Neural cell (in vitro differentiated cells): ENCODE measurements around the gene RASD2. TPM values are rescaled to one million over a fixed set of nuclear protein-coding genes. Genes with fewer than 3 reads are reported as not detected.

Experiments used
- H2AFZ ChIP-seq: fragments of 200-600, 300-800 bp; sonication (generic), shearing (Covaris generic); 2 replicates; pipeline ENCODE4 v1.6.0; 2014; ENCODE audit warnings: low read depth, mild to moderate bottlenecking, antibody characterized with exemption, low read length, moderate library complexity
- H3F3A ChIP-seq: fragments of 200-600 bp; shearing (Covaris generic); 2 replicates; pipeline ENCODE4 v1.6.1; 2016; ENCODE audit warnings: mild to moderate bottlenecking, moderate library complexity, mixed read lengths, antibody characterized with exemption, low read length; ENCODE audit not compliant: insufficient read depth, poor library complexity, severe bottlenecking
- H3K27ac ChIP-seq: fragments of 200-600, 300-800 bp; sonication (generic), shearing (Covaris generic); 2 replicates; pipeline ENCODE4 v1.5.1; 2014; ENCODE audit warnings: mild to moderate bottlenecking, low read length, moderate library complexity
- H3K27me3 ChIP-seq: fragments of 300-800, 200-600 bp; sonication (generic), shearing (Covaris generic); 2 replicates; pipeline ENCODE4 v1.6.0; 2014; ENCODE audit warnings: mild to moderate bottlenecking, low read depth, low read length, moderate library complexity; ENCODE audit not compliant: insufficient read depth
- H3K36me3 ChIP-seq: fragments of 300-800, 200-600 bp; sonication (generic), shearing (Covaris generic); 2 replicates; pipeline ENCODE4 v1.5.1; 2014; ENCODE audit warnings: mild to moderate bottlenecking, antibody characterized with exemption, low read length, moderate library complexity; ENCODE audit not compliant: insufficient read depth
- H3K4me2 ChIP-seq: fragments of 300-800, 200-600 bp; sonication (generic), shearing (Covaris generic); 2 replicates; pipeline ENCODE4 v1.6.0; 2014; ENCODE audit warnings: mild to moderate bottlenecking, low read length
- H3K4me3 ChIP-seq: fragments of 300-800, 200-600 bp; sonication (generic), shearing (Covaris generic); 2 replicates; pipeline ENCODE4 v1.5.1; 2014; ENCODE audit warnings: mild to moderate bottlenecking, low read length, moderate library complexity
- H3K79me2 ChIP-seq: fragments of 200-600 bp; shearing (Covaris generic); replicated peaks from 2 replicates; pipeline ENCODE4 v1.6.0; 2014; ENCODE audit warnings: mild to moderate bottlenecking, low read length, moderate library complexity; ENCODE audit not compliant: insufficient read depth
- H3K9ac ChIP-seq: fragments of 300-800, 200-600 bp; sonication (generic), shearing (Covaris generic); 2 replicates; pipeline ENCODE4 v1.6.1; 2016; ENCODE audit warnings: mild to moderate bottlenecking, low read length, mixed read lengths
- H3K9me2 ChIP-seq: fragments of 200-600 bp; shearing (Covaris generic); 2 replicates; pipeline ENCODE4 v1.6.1; 2016; ENCODE audit warnings: mild to moderate bottlenecking, low read length, mixed read lengths; ENCODE audit not compliant: insufficient read depth
- H3K9me3 ChIP-seq: fragments of 200-600, 300-800 bp; sonication (generic), shearing (Covaris generic); 2 replicates; pipeline ENCODE4 v1.6.1; 2016; ENCODE audit warnings: mild to moderate bottlenecking, mixed run types, low read length, moderate library complexity, mixed read lengths
- H4K20me1 ChIP-seq: fragments of 200-600 bp; shearing (Covaris generic); 2 replicates; pipeline ENCODE4 v1.6.1; 2016; ENCODE audit warnings: mild to moderate bottlenecking, mixed run types; ENCODE audit not compliant: insufficient read depth
- CTCF ChIP-seq: fragments of 450-650 bp; IDR thresholded peaks from 2 replicates; pipeline ENCODE4 v1.5.1; 2014; ENCODE audit warnings: antibody characterized with exemption, mild to moderate bottlenecking, moderate library complexity; ENCODE audit not compliant: poor library complexity, severe bottlenecking
- EP300 ChIP-seq: fragments of 450-650 bp; conservative IDR thresholded peaks from 2 replicates; pipeline ENCODE4 v1.6.1; 2014; ENCODE audit warnings: antibody characterized with exemption, mild to moderate bottlenecking, moderate library complexity; ENCODE audit not compliant: poor library complexity, severe bottlenecking
- EZH2 ChIP-seq: fragments of 200-600, 300-800 bp; shearing (Covaris generic), sonication (generic); IDR thresholded peaks from 2 replicates; pipeline ENCODE4 v1.6.1; 2014; ENCODE audit warnings: antibody characterized with exemption, low read length, borderline replicate concordance, mild to moderate bottlenecking; ENCODE audit not compliant: insufficient read depth, poor library complexity, severe bottlenecking
- MXI1 ChIP-seq: fragments of 450-650 bp; conservative IDR thresholded peaks from 2 replicates; pipeline ENCODE4 v1.6.1; 2014; ENCODE audit warnings: antibody characterized with exemption, mild to moderate bottlenecking; ENCODE audit not compliant: poor library complexity, severe bottlenecking
- POLR2AphosphoS5 ChIP-seq: IDR thresholded peaks from 2 replicates; pipeline ENCODE4 v1.6.1; 2012
- RAD21 ChIP-seq: fragments of 450-650 bp; conservative IDR thresholded peaks from 2 replicates; pipeline ENCODE4 v1.6.1; 2014; ENCODE audit warnings: antibody characterized with exemption, mild to moderate bottlenecking, moderate library complexity
- REST ChIP-seq: IDR thresholded peaks from 2 replicates; pipeline ENCODE4 v1.6.1; 2012; ENCODE audit warnings: borderline replicate concordance
- SMC3 ChIP-seq: fragments of 450-650 bp; conservative IDR thresholded peaks from 2 replicates; pipeline ENCODE4 v1.6.1; 2014; ENCODE audit warnings: antibody characterized with exemption, mild to moderate bottlenecking, moderate library complexity; ENCODE audit not compliant: poor library complexity
- TAF1 ChIP-seq: IDR thresholded peaks from 2 replicates; pipeline ENCODE4 v1.6.1; 2012; ENCODE audit warnings: low read depth
- polyA plus RNA-seq: library from polyadenylated mRNA; depleted of rRNA; stranded (reverse); fragments of >200 nt; gene quantifications from 2 replicates; pipeline ENCODE4 v1.2.3, GENCODE V29; 2014

The RASD2 gene
- polyA plus RNA-seq, 1 donor from 2014 or later = 0.14 TPM

GRCh38 chr22:35577799-35578659 lies 37.4 kb downstream of the RASD2 start (continued):
- TF ChIP-seq CTCF = no peak

- no peaks in the 10 kb centered on the region for H3K9me2 ChIP-seq
- no peaks in the 10 kb centered on the region for H3K36me3 ChIP-seq
- H3F3A ChIP-seq = no peaks in the 10 kb centered on the region
- no peak overlapping the region for H3K4me2 ChIP-seq
- H2AFZ ChIP-seq = no peak overlapping the region
- TF ChIP-seq MXI1 = no peak
- no peak for TF ChIP-seq CTCF
- no peak for TF ChIP-seq REST
- TF ChIP-seq RAD21 = no peak
- TF ChIP-seq POLR2AphosphoS5 = no peak
- TF ChIP-seq SMC3 = no peak
- TF ChIP-seq EP300 = no peak
- no peak for TF ChIP-seq TAF1
- no peak for TF ChIP-seq EZH2
- H3K4me3 ChIP-seq = no peak overlapping the region
- H3K27me3 ChIP-seq = no peaks in the 10 kb centered on the region
- H3K79me2 ChIP-seq = no peaks in the 10 kb centered on the region
- H3K9ac ChIP-seq = no peak overlapping the region
- H3K27ac ChIP-seq = no peak overlapping the region
- no peaks in the 10 kb centered on the region for H3K9me3 ChIP-seq
- no peaks in the 10 kb centered on the region for H4K20me1 ChIP-seq
These were observed 38.4 kb downstream of the RASD2 start for GRCh38 chr22:35578836-35579575.
